Fibroblast of skin of right quadriceps (primary cell): ENCODE data around the gene NDOR1.

ENCODE experiments used
- DNase-seq: peaks from one replicate; pipeline ENCODE4 v3.0.0-alpha.2; 2013

Gene NDOR1

DNA sequence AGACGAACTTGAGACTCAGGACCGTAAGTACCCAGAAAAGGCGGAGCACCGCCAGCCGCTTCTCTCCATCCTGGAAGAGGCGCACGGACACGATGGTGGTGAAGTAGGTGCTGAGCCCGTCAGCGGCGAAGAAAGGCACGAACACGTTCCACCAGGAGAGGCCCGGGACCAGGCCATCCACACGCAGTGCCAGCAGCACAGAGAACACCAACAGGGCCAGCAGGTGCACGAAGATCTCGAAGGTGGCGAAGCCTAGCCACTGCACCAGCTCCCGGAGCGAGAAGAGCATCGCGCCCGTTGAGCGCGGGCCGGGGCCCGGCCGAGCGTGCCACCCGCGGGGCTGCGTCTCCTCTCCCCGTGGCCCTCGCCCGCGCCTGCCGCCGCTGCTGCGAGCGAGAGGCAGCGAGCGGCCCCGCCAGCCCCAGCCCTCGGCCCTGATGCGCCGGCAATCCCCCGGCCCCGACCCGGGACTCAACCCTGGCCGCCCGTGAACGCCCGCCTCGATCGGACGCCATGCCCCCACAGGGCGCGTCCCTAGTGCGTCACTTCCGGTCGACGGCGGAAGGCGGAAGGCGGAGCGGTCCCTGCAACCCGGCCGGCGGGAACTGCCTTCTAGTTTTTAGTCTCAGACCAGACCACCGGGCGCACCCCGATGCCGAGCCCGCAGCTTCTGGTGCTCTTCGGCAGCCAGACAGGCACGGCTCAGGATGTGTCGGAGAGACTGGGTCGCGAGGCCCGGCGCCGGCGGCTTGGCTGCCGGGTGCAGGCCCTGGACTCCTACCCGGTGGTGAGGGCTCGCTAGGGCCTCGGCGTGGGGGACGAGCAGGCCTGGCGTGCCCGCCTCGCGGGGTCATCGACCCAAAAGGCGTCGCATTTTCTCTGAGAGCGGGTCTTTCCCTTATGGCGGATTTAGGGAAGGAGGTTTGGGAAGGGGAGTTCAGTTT is at the start of gene NDOR1, which contains the start of gene TMEM203:
TSS of gene NDOR1 (plus strand) at position 575 of the 944 bp plus-strand sequence. CDS start at position 653, 78 bp downstream.
TSS of gene TMEM203 (minus strand) at position 523 of the 944 bp plus-strand sequence. CDS start at position 289, 234 bp downstream.
- DNase-seq = peak; percentile 81

- peak; percentile 32 for DNase-seq
Observed at GRCh38 chr9:137156567-137157375, 48.7 kb upstream of the NDOR1 start.

DNA sequence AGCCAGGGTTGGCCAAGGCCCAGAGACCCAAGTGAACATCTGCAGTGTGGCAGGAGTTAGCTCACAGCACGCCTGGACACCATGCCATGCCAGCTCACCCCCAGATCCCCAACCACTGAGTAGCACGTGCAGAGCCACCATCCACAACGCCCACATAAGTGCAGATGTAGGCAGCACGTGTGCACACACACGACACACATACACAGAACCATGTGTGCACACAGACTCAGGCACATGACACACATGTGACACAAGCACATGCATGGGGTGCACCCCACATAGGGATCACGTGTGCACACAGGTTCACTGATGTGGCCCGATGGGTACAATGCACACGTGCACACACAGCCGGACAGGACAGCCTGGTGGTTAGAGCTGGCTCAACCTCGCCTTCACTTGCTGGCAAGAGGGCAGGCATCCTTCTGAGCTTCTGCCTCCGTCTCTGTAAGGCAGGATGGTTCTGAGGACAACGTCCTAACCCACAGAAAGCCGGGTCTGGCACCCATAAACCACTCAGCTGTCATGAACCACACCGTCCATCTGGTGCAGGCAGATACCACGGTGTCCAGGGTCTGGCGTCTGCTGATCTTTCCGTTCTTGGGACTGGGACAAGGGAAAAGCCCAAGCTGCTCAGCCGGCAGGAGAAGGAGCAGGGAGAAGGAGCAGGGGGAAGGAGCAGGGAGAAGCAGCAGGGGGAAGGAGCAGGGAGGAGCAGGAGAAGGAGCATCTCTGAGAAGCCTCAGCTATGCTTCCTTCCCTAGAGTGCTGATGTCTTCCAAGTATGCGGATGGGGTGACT is 47.7 kb upstream of the NDOR1 start:
- DNase-seq = no peak

DNA sequence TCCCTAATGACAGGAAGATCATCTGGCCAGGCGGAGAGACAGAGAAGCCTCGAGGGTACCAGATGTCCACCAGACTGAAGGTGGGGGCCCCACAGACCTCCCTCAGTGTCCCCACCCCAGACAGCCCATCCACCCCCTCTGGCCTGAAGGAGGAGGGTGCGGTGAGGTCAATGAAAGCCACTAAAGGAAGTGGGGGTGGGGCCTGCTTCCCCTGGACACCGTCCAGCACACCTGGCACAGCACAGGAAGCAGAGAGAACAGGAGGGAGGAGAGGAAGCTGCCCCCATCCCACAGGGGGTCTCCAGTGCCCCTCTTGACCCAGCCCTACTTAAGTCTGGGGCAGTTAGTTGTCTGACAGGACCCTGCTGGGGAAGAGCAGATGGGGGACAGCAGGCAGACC is 46.9 kb upstream of the NDOR1 start:
- no peak for DNase-seq

- DNase-seq = no peak
Observed at GRCh38 chr9:137159105-137160053, 46.1 kb upstream of the NDOR1 start.

DNA sequence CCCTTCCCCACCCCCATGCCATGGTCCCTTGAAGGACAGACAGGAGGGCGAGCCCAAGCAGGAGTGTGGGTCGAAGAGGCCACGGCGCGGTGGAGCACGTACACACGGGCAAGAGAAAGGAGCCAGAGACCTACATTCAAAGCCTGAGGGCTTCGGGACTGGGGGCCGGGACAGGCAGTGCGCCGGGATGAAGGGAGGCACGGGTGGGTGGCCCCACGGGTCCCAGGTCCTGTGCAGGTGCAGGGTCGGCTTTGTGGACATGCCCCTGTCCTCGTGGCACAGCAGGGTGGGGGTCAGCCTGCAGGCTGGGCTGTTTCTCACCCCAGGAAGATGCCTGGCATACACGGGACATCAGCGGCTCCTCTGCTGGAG is 45.5 kb upstream of the NDOR1 start:
- DNase-seq = no peak

GRCh38 chr9:137160716-137161557 is 44.6 kb upstream of the NDOR1 start:
- DNase-seq = no peak

DNA sequence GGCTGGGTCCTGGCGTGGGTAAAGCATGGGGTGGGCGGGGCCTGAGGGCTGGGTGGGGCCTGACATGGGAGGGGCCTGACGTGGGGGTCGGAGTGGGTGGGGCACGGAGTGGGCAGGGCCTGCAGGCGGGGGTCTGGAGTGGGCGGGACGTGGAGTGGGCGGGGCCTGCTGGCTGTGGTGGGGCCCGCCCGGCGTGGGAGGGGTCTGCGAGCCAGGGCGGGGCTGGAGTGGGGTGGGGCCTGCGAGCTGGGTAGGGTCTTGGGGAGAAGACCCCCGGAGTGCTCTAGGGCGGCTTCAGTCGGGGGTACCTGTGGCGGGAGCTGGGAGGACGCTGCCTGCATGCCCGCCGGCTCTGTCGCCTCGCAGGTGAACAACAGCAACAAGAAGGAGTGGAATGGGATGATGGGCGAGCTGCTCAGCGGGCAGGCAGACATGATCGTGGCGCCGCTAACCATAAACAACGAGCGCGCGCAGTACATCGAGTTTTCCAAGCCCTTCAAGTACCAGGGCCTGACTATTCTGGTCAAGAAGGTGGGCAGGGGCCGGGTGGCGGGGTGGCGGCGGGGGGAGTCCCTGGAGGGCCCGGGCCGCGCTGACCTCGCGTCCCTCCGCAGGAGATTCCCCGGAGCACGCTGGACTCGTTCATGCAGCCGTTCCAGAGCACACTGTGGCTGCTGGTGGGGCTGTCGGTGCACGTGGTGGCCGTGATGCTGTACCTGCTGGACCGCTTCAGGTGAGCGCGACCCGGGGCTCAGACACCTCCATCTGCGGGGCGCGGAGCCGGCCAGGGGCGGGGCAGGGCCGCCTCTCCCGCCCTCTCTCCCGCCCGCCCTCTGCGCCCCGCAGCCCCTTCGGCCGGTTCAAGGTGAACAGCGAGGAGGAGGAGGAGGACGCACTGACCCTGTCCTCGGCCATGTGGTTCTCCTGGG is 43.7 kb upstream of the NDOR1 start:
- DNase-seq = no peak

DNA sequence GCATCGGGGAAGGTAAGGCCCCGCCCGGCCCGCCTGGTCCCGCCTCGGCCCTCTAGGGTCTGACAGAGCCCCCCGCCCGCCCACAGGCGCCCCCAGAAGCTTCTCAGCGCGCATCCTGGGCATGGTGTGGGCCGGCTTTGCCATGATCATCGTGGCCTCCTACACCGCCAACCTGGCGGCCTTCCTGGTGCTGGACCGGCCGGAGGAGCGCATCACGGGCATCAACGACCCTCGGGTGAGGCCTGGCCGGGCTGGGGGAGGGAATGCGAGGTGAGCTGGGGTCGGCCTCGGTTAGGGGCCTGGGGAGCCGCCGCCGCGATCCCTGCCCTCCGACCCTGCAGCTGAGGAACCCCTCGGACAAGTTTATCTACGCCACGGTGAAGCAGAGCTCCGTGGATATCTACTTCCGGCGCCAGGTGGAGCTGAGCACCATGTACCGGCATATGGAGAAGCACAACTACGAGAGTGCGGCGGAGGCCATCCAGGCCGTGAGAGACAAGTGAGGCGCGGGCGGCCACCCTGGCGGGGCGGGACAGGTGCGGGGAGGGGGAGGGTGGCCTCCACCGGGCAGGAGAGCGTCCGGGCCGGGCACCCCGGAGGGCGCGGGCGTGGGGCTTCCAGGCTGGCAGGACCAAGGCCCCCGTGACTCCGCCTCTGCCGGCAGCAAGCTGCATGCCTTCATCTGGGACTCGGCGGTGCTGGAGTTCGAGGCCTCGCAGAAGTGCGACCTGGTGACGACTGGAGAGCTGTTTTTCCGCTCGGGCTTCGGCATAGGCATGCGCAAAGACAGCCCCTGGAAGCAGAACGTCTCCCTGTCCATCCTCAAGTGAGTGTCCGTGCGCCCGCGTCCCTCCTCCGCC is 42.8 kb upstream of the NDOR1 start:
- DNase-seq = no peak

DNA sequence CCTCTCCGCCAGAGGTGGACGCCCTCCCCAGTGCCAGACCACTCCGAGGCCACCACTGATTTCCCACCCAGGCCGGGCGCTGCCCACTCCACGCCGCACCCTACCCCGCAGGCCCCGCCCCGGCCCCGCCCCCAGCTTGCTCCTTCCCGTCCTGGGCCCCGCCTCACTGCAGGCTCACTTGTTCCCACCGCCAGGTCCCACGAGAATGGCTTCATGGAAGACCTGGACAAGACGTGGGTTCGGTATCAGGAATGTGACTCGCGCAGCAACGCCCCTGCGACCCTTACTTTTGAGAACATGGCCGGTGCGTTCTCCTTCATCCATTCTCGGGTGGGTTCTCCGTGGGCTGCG is 42.2 kb upstream of the NDOR1 start:
- no peak for DNase-seq

DNA sequence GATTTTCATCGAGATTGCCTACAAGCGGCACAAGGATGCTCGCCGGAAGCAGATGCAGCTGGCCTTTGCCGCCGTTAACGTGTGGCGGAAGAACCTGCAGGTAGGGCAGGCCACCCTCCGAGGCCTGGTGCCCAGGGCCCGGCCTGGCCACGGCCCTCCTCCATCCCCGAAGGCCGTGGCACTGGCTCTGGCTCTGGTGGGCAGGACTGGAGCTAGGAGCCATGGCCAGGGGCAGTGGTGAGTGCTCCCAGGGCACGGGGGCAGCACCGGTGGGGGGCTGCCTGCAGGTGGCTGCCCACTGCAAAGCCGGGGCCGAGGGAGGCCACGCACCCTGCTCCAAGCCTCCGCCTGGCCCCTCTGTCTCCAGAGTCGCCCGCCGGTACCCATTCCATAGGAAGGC is 41.7 kb upstream of the NDOR1 start:
- DNase-seq = no peak

DNA sequence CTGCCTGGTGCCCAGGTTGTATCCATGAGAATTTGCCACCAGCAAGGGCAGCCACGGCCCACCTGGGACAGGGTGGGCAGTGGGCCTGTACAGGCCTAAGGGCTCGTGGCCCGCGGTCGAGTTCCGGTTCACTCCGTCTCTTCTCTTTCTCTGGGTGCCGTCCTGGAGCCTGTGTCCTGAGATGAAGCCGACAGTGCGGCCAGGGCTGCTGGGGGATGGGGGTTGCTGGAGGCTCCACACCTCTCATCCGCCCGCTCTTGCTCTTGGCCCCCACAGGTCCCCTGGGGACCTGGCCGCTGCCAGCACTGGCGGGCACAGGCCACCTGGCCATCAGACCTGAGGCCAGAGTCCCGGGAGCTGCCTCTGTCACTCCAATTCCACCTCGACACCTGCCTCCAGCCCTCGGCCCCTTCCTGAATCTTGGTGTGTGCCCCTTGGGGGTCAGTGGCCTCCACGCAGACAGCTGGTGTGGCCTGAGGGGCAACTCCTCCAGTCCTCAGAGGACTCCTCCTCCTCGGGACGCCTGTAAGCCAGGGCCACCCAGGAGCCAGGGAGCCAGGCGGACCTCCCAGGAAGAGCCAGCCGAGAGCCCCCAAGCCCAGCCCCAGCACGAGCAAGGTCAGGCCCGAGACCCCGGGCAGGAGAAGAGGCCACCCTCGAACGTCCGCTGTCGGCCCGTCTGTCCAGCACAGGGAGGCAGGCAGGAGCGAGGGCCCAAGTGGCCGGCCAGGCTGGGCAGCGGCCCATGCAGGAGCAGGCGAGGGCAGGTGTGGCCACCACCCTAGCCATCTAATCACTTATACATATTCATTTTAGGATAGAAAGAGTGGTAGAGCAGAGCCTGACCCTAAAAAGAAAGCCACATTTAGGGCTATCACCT is 40.9 kb upstream of the NDOR1 start:
- no peak for DNase-seq

DNA sequence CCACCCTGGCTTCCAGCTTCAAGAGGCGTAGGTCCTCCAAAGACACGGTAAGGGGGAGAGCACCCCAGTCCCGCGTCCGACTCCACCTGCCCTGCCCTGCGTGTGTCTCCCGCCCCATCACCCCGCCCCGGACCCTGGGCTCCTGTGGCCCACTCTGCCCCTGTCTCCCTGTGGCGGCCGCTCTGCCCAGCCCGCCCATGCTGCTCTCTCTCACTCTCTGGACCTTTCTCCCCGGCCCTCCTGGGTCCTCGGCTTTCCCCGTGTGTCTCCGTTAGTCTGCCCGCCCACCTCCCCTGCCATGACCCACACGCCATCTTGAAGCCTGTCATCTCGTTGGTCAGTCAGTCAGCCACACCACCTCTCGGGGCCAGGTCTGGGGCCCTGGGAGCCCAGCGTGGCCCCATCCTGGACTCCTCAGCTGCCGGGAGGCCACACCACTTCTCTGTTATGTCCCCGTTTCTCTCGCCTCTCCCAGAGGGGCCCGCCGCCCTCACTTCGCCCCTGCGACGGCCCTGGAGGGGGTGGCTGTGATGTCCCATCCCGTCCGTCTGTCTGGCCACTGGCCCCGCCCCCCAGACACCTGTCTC is 40.2 kb upstream of the NDOR1 start:
- no peak for DNase-seq

DNA sequence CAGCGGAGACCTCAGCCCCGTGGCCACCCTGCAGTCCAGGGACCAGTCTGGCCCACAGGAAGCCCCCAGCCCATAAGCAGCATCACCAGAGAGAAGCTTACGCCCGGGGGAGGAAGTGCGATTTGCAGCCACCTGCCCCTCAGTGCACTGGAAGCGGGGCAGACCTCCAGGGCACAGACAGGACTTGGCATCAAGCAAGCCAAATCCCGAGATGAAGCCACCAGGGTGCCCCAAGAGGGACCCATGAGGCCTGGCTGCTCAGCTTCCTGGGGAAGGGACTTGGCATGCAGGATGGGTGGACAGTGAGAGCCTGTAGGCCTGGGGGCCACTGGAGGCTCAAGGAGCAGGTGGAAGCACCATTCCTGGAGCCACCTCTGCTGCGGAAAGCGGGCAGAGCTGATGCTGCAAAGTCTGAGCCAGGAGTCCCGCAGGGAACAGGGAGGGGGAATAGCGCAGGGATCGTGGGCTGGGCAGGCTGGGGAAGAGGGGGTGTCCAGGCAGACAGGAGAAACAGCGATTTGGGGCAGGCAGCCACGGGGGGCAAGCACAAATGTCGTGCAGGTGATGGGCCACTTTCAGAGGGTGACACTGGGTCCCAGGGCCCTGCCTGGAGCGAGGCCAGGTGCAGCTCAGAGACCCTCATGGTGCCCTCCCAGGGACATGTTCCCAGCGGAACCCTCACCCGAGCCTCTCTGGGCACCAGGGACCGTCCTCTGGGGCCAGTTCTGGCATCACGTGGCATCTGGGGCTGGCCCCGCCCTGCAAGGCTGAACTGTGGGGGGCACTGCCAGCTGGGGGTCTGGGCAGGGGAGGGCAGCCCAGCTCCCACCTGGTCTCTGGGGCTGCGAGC is 38.9 kb upstream of the NDOR1 start:
- no peak for DNase-seq

DNA sequence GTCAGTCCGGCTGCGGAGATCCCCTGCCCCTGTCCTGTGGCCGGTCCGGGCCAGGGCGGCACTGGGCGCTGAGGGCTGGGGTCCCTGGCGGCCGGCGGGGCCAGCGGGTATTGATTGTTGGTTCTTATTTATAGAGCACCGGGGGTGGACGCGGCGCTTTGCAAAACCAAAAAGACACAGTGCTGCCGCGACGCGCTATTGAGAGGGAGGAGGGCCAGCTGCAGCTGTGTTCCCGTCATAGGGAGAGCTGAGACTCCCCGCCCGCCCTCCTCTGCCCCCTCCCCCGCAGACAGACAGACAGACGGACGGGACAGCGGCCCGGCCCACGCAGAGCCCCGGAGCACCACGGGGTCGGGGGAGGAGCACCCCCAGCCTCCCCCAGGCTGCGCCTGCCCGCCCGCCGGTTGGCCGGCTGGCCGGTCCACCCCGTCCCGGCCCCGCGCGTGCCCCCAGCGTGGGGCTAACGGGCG is 38.2 kb upstream of the NDOR1 start:
- no peak for DNase-seq
